Keratinocyte (primary cell): Measurements from ENCODE around the gene RNF151. TPM values are rescaled to one million over a fixed set of nuclear protein-coding genes. Genes with fewer than 3 reads are reported as not detected.

Experiments
- DNase-seq: peaks from one replicate; pipeline ENCODE4 v3.0.0-alpha.2; 2011; ENCODE audit warnings: low read depth, missing footprints, low spot score
- FAIRE-seq: peaks from 2 replicates; lab custom pipeline; 2011; peaks lifted over from hg19 to GRCh38; lab: Jason Lieb, UNC
- H2AFZ ChIP-seq: 2 replicates; pipeline ENCODE4 v1.6.0; 2012; ENCODE audit warnings: low read length, control low read depth, inconsistent platforms; ENCODE audit not compliant: control insufficient read depth
- H3K27ac ChIP-seq: 2 replicates; pipeline ENCODE4 v1.5.1; 2011; ENCODE audit warnings: low read length; ENCODE audit not compliant: control insufficient read depth, insufficient read depth
- H3K27me3 ChIP-seq: 3 replicates; pipeline ENCODE4 v1.6.0; 2011; ENCODE audit warnings: low read length; ENCODE audit not compliant: control insufficient read depth, insufficient read depth; ENCODE audit errors: extremely low read depth
- H3K36me3 ChIP-seq, 2 experiments: 2 replicates in 1 of 2; 3 replicates in 1 of 2; pipeline ENCODE4 v1.5.1; 2011; ENCODE audit warnings: low read length in 2 of 2, mild to moderate bottlenecking in 1 of 2; ENCODE audit not compliant: control insufficient read depth in 2 of 2, insufficient read depth in 2 of 2; ENCODE audit errors: extremely low read depth in 1 of 2
- H3K4me1 ChIP-seq: 3 replicates; pipeline ENCODE4 v1.5.1; 2011; ENCODE audit warnings: low read length; ENCODE audit not compliant: control insufficient read depth, insufficient read depth; ENCODE audit errors: extremely low read depth
- H3K4me2 ChIP-seq: 3 replicates; pipeline ENCODE4 v1.6.0; 2011; ENCODE audit warnings: low read depth, low read length; ENCODE audit not compliant: control insufficient read depth, insufficient read depth; ENCODE audit errors: extremely low read depth
- H3K4me3 ChIP-seq, 3 experiments: fragments of 200-600 bp in 1 of 3; sonication (generic) in 1 of 3; 2 replicates in 2 of 3; 3 replicates in 1 of 3; pipeline ENCODE4 v1.5.1; 2011 to 2016; ENCODE audit warnings: low read length in 3 of 3, mild to moderate bottlenecking in 3 of 3, control low read depth in 2 of 3, inconsistent platforms in 1 of 3, low read depth in 1 of 3, mixed read lengths in 1 of 3, mixed run types in 1 of 3, moderate library complexity in 1 of 3; ENCODE audit not compliant: control insufficient read depth in 2 of 3, insufficient read depth in 2 of 3; ENCODE audit errors: extremely low read depth in 1 of 3
- H3K79me2 ChIP-seq: 2 replicates; pipeline ENCODE4 v1.6.0; 2012; ENCODE audit warnings: low read length; ENCODE audit not compliant: control insufficient read depth, insufficient read depth
- H3K9ac ChIP-seq: 3 replicates; pipeline ENCODE4 v1.6.0; 2011; ENCODE audit warnings: low read length; ENCODE audit not compliant: control insufficient read depth, insufficient read depth; ENCODE audit errors: extremely low read depth
- H3K9me1 ChIP-seq: 3 replicates; pipeline ENCODE4 v1.6.0; 2011; ENCODE audit warnings: low read length; ENCODE audit not compliant: control insufficient read depth, insufficient read depth; ENCODE audit errors: extremely low read depth
- H3K9me3 ChIP-seq: 2 replicates; pipeline ENCODE4 v1.5.1; 2012; ENCODE audit warnings: low read depth, low read length; ENCODE audit not compliant: control insufficient read depth
- H4K20me1 ChIP-seq: 3 replicates; pipeline ENCODE4 v1.6.0; 2011; ENCODE audit warnings: low read length; ENCODE audit not compliant: control insufficient read depth, insufficient read depth; ENCODE audit errors: extremely low read depth
- EZH2 ChIP-seq: IDR thresholded peaks from one replicate; pipeline ENCODE4 v1.6.1; 2012; ENCODE audit warnings: inconsistent platforms, mild to moderate bottlenecking, low read length, moderate library complexity
- dilution Hi-C: fragments of 300-500 bp; cut with MboI; formaldehyde crosslinking; loops from one replicate; pipeline ENCODE4 v1.7.0; 2020; ENCODE audit warnings: low sequenced_read_pairs; ENCODE audit not compliant: extremely low pct_ligation_motif_present
- polyA plus RNA-seq, 5 experiments: library from polyadenylated mRNA; depleted of rRNA in 3 of 5; stranded (reverse) in 3 of 5; stranded (forward) in 1 of 5; unstranded in 1 of 5; fragments of >200 nt; gene quantifications; 1 replicate in 1 of 5; 2 replicates in 3 of 5; 3 replicates in 1 of 5; pipeline versions ENCODE4 v1.2.1 to v1.2.3, GENCODE V29; 2011 to 2012; ENCODE audit warnings: missing spikeins in 2 of 5, low read depth in 1 of 5, low replicate concordance in 1 of 5
- TF ChIP-seq, protein P1 (sequence below), 3 experiments: IDR thresholded peaks in 1 of 3; conservative IDR thresholded peaks in 1 of 3; optimal IDR thresholded peaks in 1 of 3; 2 replicates in 2 of 3; 3 replicates in 1 of 3; pipeline versions ENCODE3 to v1.5.1; 2011; ENCODE audit warnings: low read length in 3 of 3, mild to moderate bottlenecking in 3 of 3, moderate library complexity in 2 of 3, control low read depth in 1 of 3, inconsistent platforms in 1 of 3; ENCODE audit not compliant: insufficient read depth in 2 of 3; ENCODE audit errors: extremely low read depth in 1 of 3

RNF151 gene
- polyA plus RNA-seq, 1 donor (not counting 4 experiments of a cell fraction or from before 2014, with no cell fraction given) = not detected

DNA sequence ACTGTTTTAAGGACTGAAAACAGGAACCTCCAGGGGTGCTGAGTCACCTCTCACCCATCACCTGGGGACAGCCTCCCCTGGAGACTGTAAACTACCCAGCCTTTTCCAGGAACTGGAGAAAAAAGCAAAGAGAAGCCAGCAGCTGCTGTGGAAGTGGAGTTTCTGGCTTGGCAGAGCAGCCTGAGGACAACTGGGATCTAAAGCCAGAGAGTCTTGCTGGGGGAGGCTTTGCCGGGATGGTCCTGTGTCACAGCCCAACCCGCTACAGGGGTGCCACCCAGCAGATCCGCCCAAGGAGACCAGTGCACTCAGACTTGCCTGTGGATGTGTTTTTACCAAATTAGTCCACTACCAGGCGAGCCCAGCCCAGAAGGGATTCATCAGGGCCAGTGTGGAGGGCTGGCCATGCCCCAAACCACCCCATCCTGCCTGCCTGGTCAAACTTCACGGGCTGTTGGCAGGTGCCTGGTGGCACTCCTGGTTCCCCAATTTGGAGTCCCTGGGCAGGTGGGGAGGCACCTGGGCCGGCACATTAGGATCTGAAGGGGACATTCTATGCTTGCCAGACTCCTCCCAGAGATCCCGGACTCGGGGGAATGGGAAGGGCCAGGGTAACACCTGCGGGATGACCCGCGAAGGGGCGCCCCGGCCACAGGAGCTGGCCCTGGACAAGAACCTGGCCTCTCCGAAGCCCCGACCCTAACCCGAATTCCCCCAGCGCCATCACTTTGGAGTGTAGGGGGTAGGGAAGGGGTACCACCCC lies 24.4 kb upstream of the RNF151 start:
- Histone ChIP-seq H3K27me3 (no peaks in the 10 kb centered on the region), H3K9ac (peak overlapping the region; percentile 69), H3K9me3 (no peaks in the 10 kb centered on the region), H2AFZ (peak overlapping the region; percentile 83), H3K79me2 (no peaks in the 10 kb centered on the region), H3K4me1 (peaks cover 20% of the 10 kb centered on the region), H3K4me2 (peak overlapping the region; percentile 88), H3K9me1 (no peaks in the 10 kb centered on the region), H3K36me3 (peaks cover 0 to 4% of the 10 kb centered on the region in 2 experiments), H3K4me3 (peak overlapping the region; percentile 72 to 93 (median 80)), H4K20me1 (no peaks in the 10 kb centered on the region), H3K27ac (peak overlapping the region; percentile 14)
- TF ChIP-seq, protein P1, sequence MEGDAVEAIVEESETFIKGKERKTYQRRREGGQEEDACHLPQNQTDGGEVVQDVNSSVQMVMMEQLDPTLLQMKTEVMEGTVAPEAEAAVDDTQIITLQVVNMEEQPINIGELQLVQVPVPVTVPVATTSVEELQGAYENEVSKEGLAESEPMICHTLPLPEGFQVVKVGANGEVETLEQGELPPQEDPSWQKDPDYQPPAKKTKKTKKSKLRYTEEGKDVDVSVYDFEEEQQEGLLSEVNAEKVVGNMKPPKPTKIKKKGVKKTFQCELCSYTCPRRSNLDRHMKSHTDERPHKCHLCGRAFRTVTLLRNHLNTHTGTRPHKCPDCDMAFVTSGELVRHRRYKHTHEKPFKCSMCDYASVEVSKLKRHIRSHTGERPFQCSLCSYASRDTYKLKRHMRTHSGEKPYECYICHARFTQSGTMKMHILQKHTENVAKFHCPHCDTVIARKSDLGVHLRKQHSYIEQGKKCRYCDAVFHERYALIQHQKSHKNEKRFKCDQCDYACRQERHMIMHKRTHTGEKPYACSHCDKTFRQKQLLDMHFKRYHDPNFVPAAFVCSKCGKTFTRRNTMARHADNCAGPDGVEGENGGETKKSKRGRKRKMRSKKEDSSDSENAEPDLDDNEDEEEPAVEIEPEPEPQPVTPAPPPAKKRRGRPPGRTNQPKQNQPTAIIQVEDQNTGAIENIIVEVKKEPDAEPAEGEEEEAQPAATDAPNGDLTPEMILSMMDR (optimal IDR thresholded peaks at IDR 0.05 in 1 of 3, IDR thresholded peaks at IDR 0.05 in 1 of 3, conservative IDR thresholded peaks at IDR 0.05 in 1 of 3; ENCODE audit: extremely low read depth in 1 of 3, insufficient read depth in 2 of 3, low read length in 3 of 3) = no peak
- no peak for TF ChIP-seq EZH2
- DNase-seq (no peak), FAIRE-seq (no peak)
- dilution Hi-C loops = no loop called here

DNA sequence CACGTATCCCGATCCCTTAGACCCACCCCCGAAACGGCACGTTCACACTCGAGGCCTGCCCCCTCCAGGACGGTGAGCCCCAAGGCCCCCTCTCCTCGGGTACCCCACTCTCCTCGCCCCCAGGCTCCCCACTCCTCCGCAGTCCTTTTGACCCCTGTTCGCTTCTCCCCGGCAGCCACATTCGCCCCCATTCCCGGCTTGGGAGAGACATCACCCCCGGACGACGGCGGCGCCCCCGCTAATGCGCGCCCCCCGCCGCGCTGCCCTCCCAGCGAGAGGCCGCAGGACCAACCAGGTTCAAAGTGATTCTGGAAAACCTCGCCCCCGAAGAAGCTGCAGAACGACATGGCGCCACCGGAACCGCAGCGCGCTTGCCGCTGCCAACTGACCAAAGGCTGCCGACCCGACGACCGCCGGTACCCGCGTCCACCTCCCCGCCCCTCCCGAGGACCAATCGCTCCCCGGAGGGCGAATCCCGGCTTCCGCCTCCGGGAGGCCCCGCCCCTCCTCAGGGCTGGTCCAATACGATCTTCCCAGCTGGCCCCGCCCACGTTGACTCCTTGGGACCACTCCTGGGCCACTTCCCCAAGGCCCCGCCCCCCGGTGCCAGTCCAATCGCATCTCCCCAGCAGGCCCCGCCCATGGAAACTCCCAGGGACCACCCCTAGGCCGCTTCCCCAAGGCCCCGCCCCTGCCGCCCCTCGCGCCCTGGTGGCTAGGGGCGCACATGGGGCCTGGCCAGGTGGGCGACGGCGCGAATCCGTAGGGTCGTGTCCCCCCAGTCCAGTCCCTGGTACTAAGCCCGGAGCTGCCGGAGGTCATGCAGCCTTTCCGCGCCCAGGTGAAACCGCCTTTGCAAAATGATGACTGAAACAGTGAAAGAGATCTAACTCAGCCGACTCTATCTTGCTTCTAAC lies 23.6 kb upstream of the RNF151 start, which contains the start of gene MSRB1:
Gene MSRB1 (minus strand): TSS at position 390 of the 917 bp plus-strand sequence. CDS start 43 bp downstream, at position 347.
- Histone ChIP-seq H2AFZ (peak within 1 kb of the TSS; percentile 85), H3K9me1 (no peaks in the 10 kb centered on the region), H3K9ac (peak within 1 kb of the TSS; percentile 69), H3K4me3 (peak within 1 kb of the TSS; percentile 72 to 93 (median 80)), H3K79me2 (no peaks in the 10 kb centered on the region), H3K4me1 (peaks cover 20% of the 10 kb centered on the region), H3K27me3 (no peaks in the 10 kb centered on the region), H3K27ac (peak within 1 kb of the TSS; percentile 63), H3K9me3 (no peaks in the 10 kb centered on the region), H3K4me2 (peak within 1 kb of the TSS; percentile 88), H4K20me1 (no peaks in the 10 kb centered on the region), H3K36me3 (peaks cover 0 to 4% of the 10 kb centered on the region in 2 experiments)
- dilution Hi-C loops = no loop called here
- TF ChIP-seq EZH2 = no peak
- TF ChIP-seq, protein P1 (optimal IDR thresholded peaks at IDR 0.05 in 1 of 3, IDR thresholded peaks at IDR 0.05 in 1 of 3, conservative IDR thresholded peaks at IDR 0.05 in 1 of 3; ENCODE audit: extremely low read depth in 1 of 3, insufficient read depth in 2 of 3, low read length in 3 of 3) = no peak
- FAIRE-seq (peak; percentile 26), DNase-seq (no peak)
